HG03175 (cell line): ENCODE data around the gene SPDYE3.

Source experiments
- ATAC-seq: cut with Tn5 transposase; IDR thresholded peaks from one replicate; pipeline ENCODE4 v1.9.1; 2021; ENCODE audit warnings: mild to moderate bottlenecking, moderate library complexity; ENCODE audit not compliant: unreplicated experiment

The SPDYE3 gene

DNA sequence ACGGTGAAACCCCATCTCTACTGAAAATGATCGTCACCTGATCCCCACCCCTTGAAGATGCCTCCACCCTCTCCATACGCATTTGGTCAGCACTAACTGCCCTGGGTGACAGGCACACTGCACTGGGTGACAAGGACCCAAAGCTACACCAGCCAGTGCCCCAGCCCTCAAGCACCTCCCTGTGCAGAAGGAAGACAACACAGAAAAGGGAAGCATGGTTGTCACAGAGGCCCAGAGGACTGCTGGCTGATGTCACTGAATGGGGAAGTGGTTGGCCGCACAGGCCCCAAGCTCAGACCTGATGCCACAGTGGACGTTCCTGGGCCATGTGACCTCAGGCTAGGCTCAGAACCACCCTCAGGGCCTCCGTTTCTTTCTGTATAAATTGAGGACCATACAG lies 61.6 kb downstream of the SPDYE3 start:
- peak; percentile 70 for ATAC-seq

DNA sequence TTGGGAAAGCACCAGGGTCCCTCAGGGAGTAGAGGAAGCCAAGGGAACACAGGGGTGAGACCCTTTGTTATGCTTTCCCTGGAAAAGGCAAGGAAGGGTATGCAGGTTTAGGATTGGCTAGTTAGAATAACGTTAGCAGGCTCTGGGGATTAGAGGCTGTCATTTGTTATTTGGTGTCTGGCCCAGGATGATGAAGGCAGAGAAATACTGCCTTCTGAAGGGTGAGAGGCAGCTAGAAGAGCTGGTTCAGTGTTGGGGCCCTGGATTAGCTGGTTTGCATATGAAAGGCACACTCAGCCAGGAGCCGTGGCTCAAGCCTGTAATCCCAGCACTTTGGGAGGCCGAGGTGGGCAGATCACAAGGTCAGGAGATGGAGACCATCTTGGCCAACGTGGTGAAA lies 62.8 kb downstream of the SPDYE3 start:
- ATAC-seq: no peak

DNA sequence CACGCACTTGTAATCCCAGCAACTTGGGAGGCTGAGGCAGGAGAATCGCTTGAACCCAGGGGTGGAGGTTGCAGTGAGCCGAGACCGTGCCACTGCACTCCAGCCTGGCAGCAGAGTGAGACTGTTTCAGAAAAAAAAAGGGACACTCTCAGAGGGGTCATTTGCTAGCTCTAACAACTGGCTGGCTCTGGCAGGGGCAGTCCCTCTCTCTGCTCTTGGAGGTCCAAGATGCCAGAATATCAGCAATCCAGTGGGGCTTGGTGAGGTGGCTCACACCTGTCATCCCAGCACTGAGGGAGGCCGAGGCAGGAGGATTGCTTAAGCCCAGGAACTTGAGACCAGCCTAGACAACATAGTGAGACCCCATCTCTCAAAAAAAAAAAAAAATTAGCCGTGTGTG lies 63.2 kb downstream of the SPDYE3 start:
- no peak for ATAC-seq

DNA sequence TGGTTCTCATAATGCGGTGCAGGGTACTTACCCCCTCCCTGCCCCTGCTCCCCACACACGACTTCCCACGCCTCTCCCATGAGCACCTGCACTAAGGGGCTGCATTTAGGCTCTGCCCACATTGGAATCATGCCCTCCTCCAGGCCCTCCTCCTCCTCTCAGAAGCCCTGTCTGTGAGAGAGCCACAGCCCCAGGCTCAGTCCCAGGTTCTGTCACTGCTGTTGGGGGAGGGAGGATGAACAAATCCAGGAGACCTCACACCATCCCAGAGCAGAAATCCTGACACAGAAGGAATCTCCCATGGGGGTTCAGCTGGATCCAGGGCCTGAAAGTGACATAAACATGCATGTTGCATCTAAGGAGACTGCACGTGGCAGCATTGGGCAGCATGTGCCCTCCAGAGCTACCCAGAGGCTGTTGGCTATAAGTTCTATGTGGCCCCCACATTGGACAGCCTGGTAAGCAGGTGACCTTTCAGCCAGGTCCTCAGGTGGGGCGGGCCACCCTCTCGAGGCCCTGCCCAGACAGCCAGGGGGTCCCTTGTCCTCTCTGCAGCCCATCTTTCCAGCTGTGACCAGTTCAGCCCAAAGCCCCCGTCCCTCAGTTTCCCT lies 64.2 kb downstream of the SPDYE3 start:
- ATAC-seq: no peak
